Measurements from ENCODE around the gene HJV. TPM values are rescaled to one million over a fixed set of nuclear protein-coding genes. Genes with fewer than 3 reads are reported as not detected.

Gene HJV
- total and polyA plus RNA-seq, 2 of the 13 experiments (the other 11 are each of a cell fraction or from before 2014, with no cell fraction given) = 0.18 TPM; not detected in 1

DNA sequence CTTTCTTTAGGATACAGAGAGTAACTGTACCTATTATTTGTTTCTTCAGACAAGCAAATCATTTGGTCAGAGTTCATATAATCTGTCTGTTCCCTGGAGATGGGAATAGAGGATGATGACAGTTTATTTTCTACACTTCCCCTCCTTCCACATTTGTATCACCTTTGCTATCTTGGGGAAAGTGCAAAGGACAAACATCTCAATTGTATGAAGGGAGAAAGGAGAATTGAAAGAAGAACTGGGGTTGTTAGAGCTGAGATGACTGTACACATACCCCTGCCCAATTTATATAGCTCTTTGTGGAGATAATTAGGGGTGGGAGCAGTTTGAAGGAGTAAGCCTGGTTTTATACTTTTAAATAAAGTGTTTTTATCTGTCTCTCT, 43.1 kb downstream of the HJV start:
- in situ Hi-C loops (cut with HindIII; ENCODE audit: extremely low pct_ligation_motif_present, low pct_unique_long_range_greater_than_20kb) (loop anchor here (5.0 kb wide), 1 partner anchor 34 kb away; no protein-coding TSS in a partner anchor), intact Hi-C loops (cut with micrococcal nuclease; ENCODE audit: unreplicated experiment) (loop anchor here (5.0 kb wide), 1 partner anchor 86 kb away; no protein-coding TSS in a partner anchor)
- H3K79me2 ChIP-seq (ENCODE audit: insufficient read depth, low read length) = no peaks in the 10 kb centered on the region
- H3K4me3 ChIP-seq (replicated peaks in 1 of 3; ENCODE audit: insufficient read depth in 1 of 3, low read depth in 2 of 3, low read length in 3 of 3) = no peak overlapping the region
- ATAC-seq (no peak), DNase-seq (ENCODE audit: low spot score) (no peak), FAIRE-seq (no peak)
- H3K9me3 ChIP-seq (ENCODE audit: low read length) = no peaks in the 10 kb centered on the region
- H3K36me3 ChIP-seq (replicated peaks in 1 of 2; ENCODE audit: control insufficient read depth in 1 of 2, insufficient read depth in 2 of 2, low read length in 2 of 2) = no peaks in the 10 kb centered on the region
- CTCF ChIA-PET (ENCODE audit: low intra/inter-chr PET ratio, low total read pairs) = interaction anchor here (1.0 to 4.4 kb wide), 4 partner anchors 28 to 86 kb away, joined by 3 to 60 read pairs (median 14); no protein-coding TSS in a partner anchor
- H3K4me2 ChIP-seq (ENCODE audit: low read depth, low read length) = peak overlapping the region; percentile 32; the same call in 1 of the 2 replicates
- no peak overlapping the region for H3K27ac ChIP-seq (ENCODE audit: extremely low read length, insufficient read depth, low read length)
- H3K27me3 ChIP-seq (ENCODE audit: control insufficient read depth in 1 of 2, insufficient read depth in 2 of 2, low read length in 2 of 2) = no peaks in the 10 kb centered on the region
- no peak for TF ChIP-seq SOX6 (IDR thresholded peaks at IDR 0.05)
- 0 out of 2 replicates have a peak, but pooled peaks have one; percentile 3 for TF ChIP-seq SOX6 (CRISPR knock-in tag; IDR thresholded peaks at IDR 0.05)
- TF ChIP-seq FOSL2 (CRISPR knock-in tag; IDR thresholded peaks at IDR 0.05) = no peak
- H3K4me1 ChIP-seq (ENCODE audit: insufficient read depth, low read length) = peaks cover 66% of the 10 kb centered on the region
- H4K20me1 ChIP-seq (ENCODE audit: insufficient read depth, low read length) = no peaks in the 10 kb centered on the region
- H3K9ac ChIP-seq (ENCODE audit: insufficient read depth, low read depth, low read length) = no peak overlapping the region
- H2AFZ ChIP-seq (ENCODE audit: low read length) = no peak overlapping the region
- POLR2A ChIA-PET = interaction anchor here (1.6 to 2.1 kb wide), 2 partner anchors 14 kb away, joined by 5 to 7 read pairs; partner anchors contain the start of genes ANKRD34A and POLR3GL
- BruUV-seq (replicated peaks) = no TSS peak

- Histone ChIP-seq H3K36me3 (replicated peaks in 1 of 2; ENCODE audit: control insufficient read depth in 1 of 2, insufficient read depth in 2 of 2, low read length in 2 of 2) (no peaks in the 10 kb centered on the region), H3K4me3 (replicated peaks in 1 of 3; ENCODE audit: insufficient read depth in 1 of 3, low read depth in 2 of 3, low read length in 3 of 3) (no peak overlapping the region), H3K27ac (ENCODE audit: extremely low read length, insufficient read depth, low read length) (no peak overlapping the region), H3K79me2 (ENCODE audit: insufficient read depth, low read length) (no peaks in the 10 kb centered on the region), H3K9me3 (ENCODE audit: low read length) (no peaks in the 10 kb centered on the region), H4K20me1 (ENCODE audit: insufficient read depth, low read length) (no peaks in the 10 kb centered on the region), H3K27me3 (ENCODE audit: control insufficient read depth in 1 of 2, insufficient read depth in 2 of 2, low read length in 2 of 2) (no peaks in the 10 kb centered on the region), H2AFZ (ENCODE audit: low read length) (no peak overlapping the region), H3K9ac (ENCODE audit: insufficient read depth, low read depth, low read length) (no peak overlapping the region), H3K4me1 (ENCODE audit: insufficient read depth, low read length) (peaks cover 66% of the 10 kb centered on the region), H3K4me2 (ENCODE audit: low read depth, low read length) (peak overlapping the region; percentile 32; the same call in 1 of the 2 replicates)
- CTCF ChIA-PET (ENCODE audit: low intra/inter-chr PET ratio, low total read pairs) = interaction anchor here (1.0 to 4.4 kb wide), 5 partner anchors 29 to 86 kb away, joined by 3 to 60 read pairs (median 4); no protein-coding TSS in a partner anchor
- WGBS (ENCODE audit: low lambda C conversion rate) = 17% methylated on average over 9 of the region's 9 CpGs
- POLR2A ChIA-PET = no interaction called here
- TSS peak; percentile 81 for BruUV-seq (replicated peaks)
- FAIRE-seq (peak; percentile 94), ATAC-seq (peak; percentile 76), DNase-seq (ENCODE audit: low spot score) (peak; percentile 78)
- intact Hi-C loops (cut with micrococcal nuclease; ENCODE audit: unreplicated experiment) = loop anchor here (1.0 to 5.0 kb wide), 2 partner anchors 30 to 85 kb away; no protein-coding TSS in a partner anchor
- in situ Hi-C loops (cut with HindIII; ENCODE audit: extremely low pct_ligation_motif_present, low pct_unique_long_range_greater_than_20kb) = loop anchor here (5.0 kb wide), 1 partner anchor 35 kb away; no protein-coding TSS in a partner anchor
- TF ChIP-seq ZNF674 (CRISPR knock-in tag; IDR thresholded peaks at IDR 0.05; ENCODE audit: low read depth) = no peak
- TF ChIP-seq NFKBIZ (CRISPR knock-in tag; IDR thresholded peaks at IDR 0.05) = no peak
- TF ChIP-seq DZIP1 (CRISPR knock-in tag; IDR thresholded peaks at IDR 0.05) = no peak
- no peak for TF ChIP-seq KLF13 (CRISPR knock-in tag; IDR thresholded peaks at IDR 0.05)
- no peak for TF ChIP-seq ZNF34 (CRISPR knock-in tag; IDR thresholded peaks at IDR 0.05; ENCODE audit: borderline replicate concordance)
- 0 out of 2 replicates have a peak, but pooled peaks have one; percentile 30 for TF ChIP-seq KMT2B (CRISPR knock-in tag; IDR thresholded peaks at IDR 0.05)
- no peak for TF ChIP-seq ZNF335 (CRISPR knock-in tag; IDR thresholded peaks at IDR 0.05)
- no peak for TF ChIP-seq EZH2 (conservative IDR thresholded peaks at IDR 0.05; ENCODE audit: low read depth, low read length)
- TF ChIP-seq DDIT3 (CRISPR knock-in tag; IDR thresholded peaks at IDR 0.05) = no peak
- TF ChIP-seq STAG1 (CRISPR knock-in tag; IDR thresholded peaks at IDR 0.05) = peak; percentile 94
- TF ChIP-seq, protein P1, sequence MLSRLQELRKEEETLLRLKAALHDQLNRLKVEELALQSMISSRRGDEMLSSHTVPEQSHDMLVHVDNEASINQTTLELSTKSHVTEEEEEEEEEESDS (CRISPR knock-in tag; IDR thresholded peaks at IDR 0.05; ENCODE audit: borderline replicate concordance) = no peak
These were observed 43.8 kb downstream of the HJV start for GRCh38 chr1:145977486-145978470.
